HG02938 (cell line): ENCODE results near the gene LMLN.
A peak's percentile ranks its signal among the peaks of the same experiment; 100 is the strongest.
"Not testable (repeated sequence)": the region's sequence is repeated elsewhere in the genome, so short reads cannot be mapped to it uniquely, and the experiment has no call there.

Experiments
- ATAC-seq: cut with Tn5 transposase; IDR thresholded peaks from one replicate; pipeline ENCODE4 v1.9.1; 2021; ENCODE audit warnings: mild to moderate bottlenecking, moderate library complexity; ENCODE audit not compliant: unreplicated experiment

The LMLN gene

DNA sequence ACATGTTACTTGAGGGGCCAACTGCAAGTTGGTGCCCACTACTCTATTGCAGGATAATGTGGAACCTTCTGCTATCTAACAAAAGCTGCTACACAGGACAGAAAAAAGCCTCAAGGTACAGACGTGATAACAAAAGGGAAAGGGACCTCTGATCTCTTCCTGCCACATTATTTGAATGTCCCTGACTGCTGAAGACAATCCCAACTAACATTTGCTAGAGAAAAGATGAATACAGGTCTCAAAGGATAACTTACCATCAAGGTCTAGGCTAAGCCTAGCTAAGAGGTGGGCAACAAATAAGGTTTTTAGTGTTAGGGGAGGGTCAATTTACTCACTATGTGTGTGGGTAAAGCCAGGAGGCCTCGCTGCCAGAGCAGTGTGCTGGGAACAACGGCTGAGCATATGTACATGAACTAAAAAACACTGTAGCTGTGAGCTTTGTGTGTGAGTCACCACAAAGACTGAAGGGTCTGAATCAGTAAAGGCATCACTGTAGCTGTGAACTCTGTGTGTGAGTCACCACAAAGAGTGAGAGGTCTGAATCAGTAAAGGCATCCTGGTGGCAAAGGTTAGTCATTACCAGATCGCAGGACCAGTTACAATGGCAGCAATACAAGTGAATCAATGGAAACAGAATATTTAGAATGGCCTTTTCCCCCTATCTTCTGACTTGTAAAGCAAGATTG lies 111.7 kb downstream of the LMLN start:
- peak; percentile 100 for ATAC-seq

DNA sequence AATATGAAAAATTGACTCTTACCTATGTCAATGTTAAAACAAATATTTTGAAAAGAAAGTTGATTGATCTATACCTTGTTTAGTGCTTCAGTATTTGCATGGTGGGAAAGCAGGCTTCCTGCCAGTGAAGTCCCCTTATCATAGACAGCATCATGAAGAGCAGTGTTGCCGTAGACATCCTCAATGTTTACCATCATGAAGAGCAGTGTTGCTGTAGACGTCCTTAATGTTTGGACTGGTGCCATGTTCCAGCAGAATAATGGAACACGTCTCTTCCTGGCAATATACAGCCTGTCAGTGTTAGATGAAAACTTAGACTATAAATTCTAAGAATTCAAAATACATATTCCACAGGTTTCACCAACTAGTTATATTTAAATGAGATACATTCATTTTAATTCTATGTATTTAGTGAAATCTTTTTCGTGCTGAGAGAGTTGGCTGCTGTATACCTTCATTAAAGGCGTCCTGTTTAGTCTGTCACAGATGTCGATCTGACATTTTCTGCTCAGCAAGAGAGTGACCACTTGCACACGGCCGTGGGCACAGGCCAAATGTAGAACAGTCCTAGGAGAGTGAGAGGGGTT lies 116.8 kb downstream of the LMLN start:
- ATAC-seq, result no peak

GRCh38 chr3:198079771-198080520 lies 119.9 kb downstream of the LMLN start:
- ATAC-seq, result peak; percentile 35

- ATAC-seq, result peak; percentile 70
These were observed 120.7 kb downstream of the LMLN start for GRCh38 chr3:198080521-198081384.

- no peak for ATAC-seq
These were observed 121.4 kb downstream of the LMLN start for GRCh38 chr3:198081421-198081844.

DNA sequence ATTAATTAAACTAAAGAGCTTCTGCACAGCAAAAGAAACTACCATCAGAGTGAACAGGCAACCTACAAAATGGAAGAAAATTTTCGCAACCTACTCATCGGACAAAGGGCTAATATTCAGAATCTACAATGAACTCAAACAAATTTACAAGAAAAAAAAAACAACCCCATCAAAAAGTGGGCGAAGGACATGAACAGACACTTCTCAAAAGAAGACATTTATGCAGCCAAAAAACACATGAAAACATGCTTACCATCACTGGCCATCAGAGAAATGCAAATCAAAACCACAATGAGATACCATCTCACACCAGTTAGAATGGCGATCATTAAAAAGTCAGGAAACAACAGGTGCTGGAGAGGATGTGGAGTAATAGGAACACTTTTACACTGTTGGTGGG lies 122.2 kb downstream of the LMLN start:
- not testable (repeated sequence) for ATAC-seq

GRCh38 chr3:198088421-198088955 lies 128.5 kb downstream of the LMLN start:
- ATAC-seq, result no peak

- no peak for ATAC-seq
These were observed 130.8 kb downstream of the LMLN start for GRCh38 chr3:198090795-198091332.

DNA sequence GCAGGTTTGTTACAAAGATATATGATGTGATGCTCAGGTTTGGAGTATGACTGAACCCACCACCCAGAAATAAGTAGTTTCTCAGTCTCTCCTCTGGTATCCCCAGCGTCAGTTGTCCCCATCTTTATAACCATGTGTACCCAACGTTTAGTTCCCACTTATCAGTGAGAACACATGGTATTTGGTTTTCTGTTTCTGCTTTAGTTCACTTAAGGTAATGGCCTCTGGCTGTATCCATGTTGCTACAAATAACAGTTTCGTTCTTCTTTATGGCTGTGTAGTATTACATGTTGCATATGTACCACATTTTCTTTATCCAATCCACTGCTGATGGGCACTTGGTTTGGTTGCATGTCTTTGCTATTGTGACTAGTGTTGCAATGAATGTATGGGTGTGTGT lies 132.3 kb downstream of the LMLN start:
- ATAC-seq, result no peak

DNA sequence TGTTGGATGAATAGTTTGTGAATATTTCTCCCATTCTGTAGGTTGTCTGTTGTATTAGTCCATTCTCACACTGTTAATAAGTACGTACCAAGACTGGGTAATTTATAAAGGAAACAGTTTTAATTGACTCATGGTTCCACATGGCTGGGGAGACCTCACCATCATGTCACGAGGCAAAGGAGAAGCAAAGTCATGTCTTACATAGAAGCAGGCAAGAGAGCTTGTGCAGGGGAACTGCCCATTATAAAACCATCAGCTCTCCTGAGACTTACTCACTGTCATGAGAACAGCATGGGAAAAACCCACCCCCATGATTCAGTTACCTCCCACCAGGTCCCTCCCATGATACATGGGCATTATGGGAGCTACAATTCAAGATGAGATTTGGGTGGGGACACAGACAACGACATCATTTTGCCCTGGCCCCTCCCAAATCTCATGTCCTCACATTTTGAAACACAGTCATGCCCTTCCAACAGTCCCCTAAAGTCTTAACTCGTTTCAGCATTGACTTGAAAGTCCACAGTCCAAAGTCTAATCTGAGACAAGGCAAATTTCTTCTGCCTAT lies 133.2 kb downstream of the LMLN start:
- ATAC-seq, result no peak
